ENCODE data around the gene ST3GAL3. TPM values are rescaled to one million over a fixed set of nuclear protein-coding genes. Genes with fewer than 3 reads are reported as not detected.

The ST3GAL3 gene
- total RNA-seq, 1 donor from 2014 or later = 13.6 TPM

- no peaks in the 10 kb centered on the region for H3K9me3 ChIP-seq (ENCODE audit: low read depth)
- DNase-seq (ENCODE audit: low spot score) = peak; percentile 85
- H3K27me3 ChIP-seq = no peaks in the 10 kb centered on the region
- H3K27me3 Mint-ChIP-seq (ENCODE audit: insufficient read depth, low read depth) = no peaks in the 10 kb centered on the region
- peaks cover 50% of the 10 kb centered on the region for H3F3A ChIP-seq (ENCODE audit: low read depth)
- peak overlapping the region; percentile 36 for H3K4me3 ChIP-seq
- peaks cover 46% of the 10 kb centered on the region for H4K20me1 ChIP-seq (ENCODE audit: low read depth)
- H3K4me3 Mint-ChIP-seq = no peak overlapping the region
- H3K27ac Mint-ChIP-seq = no peak overlapping the region
- H2AFZ ChIP-seq (replicated peaks) = no peak overlapping the region
- peaks cover 38% of the 10 kb centered on the region for H3K4me1 ChIP-seq
- H3K36me3 Mint-ChIP-seq = no peaks in the 10 kb centered on the region
- no peaks in the 10 kb centered on the region for H3K9me3 Mint-ChIP-seq
- TF ChIP-seq EZH2 (IDR thresholded peaks at IDR 0.05) (no peak), CTCF (IDR thresholded peaks at IDR 0.05) (no peak)
- no peak overlapping the region for H3K9ac ChIP-seq
- H3K36me3 ChIP-seq = no peaks in the 10 kb centered on the region
- H3K79me2 ChIP-seq (ENCODE audit: low read depth) = peaks cover 27% of the 10 kb centered on the region
- H3K4me1 Mint-ChIP-seq = peaks cover 16% of the 10 kb centered on the region
- peak overlapping the region; percentile 76 for H3K4me2 ChIP-seq
- H3K27ac ChIP-seq = peak overlapping the region; percentile 96
These were observed 58.9 kb downstream of the ST3GAL3 start for GRCh38 chr1:43766086-43766784.

- peak overlapping the region; percentile 36 for H3K4me3 ChIP-seq
- no peak overlapping the region for H3K9ac ChIP-seq
- H3K36me3 ChIP-seq = no peaks in the 10 kb centered on the region
- peaks cover 38% of the 10 kb centered on the region for H3K4me1 ChIP-seq
- peak overlapping the region; percentile 76 for H3K4me2 ChIP-seq
- Mint-ChIP-seq H3K9me3 (no peaks in the 10 kb centered on the region), H3K27ac (no peak overlapping the region), H3K4me1 (peaks cover 16% of the 10 kb centered on the region), H3K4me3 (no peak overlapping the region), H3K27me3 (ENCODE audit: insufficient read depth, low read depth) (no peaks in the 10 kb centered on the region), H3K36me3 (peaks cover 2% of the 10 kb centered on the region)
- H3K27ac ChIP-seq = peak overlapping the region; percentile 96
- H3K79me2 ChIP-seq (ENCODE audit: low read depth) = peaks cover 27% of the 10 kb centered on the region
- peaks cover 46% of the 10 kb centered on the region for H4K20me1 ChIP-seq (ENCODE audit: low read depth)
- no peak overlapping the region for H2AFZ ChIP-seq (replicated peaks)
- H3F3A ChIP-seq (ENCODE audit: low read depth) = peaks cover 50% of the 10 kb centered on the region
- DNase-seq (ENCODE audit: low spot score) = peak; percentile 45
- no peaks in the 10 kb centered on the region for H3K9me3 ChIP-seq (ENCODE audit: low read depth)
- no peaks in the 10 kb centered on the region for H3K27me3 ChIP-seq
- TF ChIP-seq EZH2phosphoT487 (IDR thresholded peaks at IDR 0.05) (no peak), CTCF (IDR thresholded peaks at IDR 0.05) (no peak), EZH2 (IDR thresholded peaks at IDR 0.05) (no peak)
These were observed 59.6 kb downstream of the ST3GAL3 start for GRCh38 chr1:43766818-43767525.

- Histone ChIP-seq H3K27me3 (no peaks in the 10 kb centered on the region), H3K4me2 (no peak overlapping the region), H3K9ac (no peak overlapping the region), H3K4me1 (peaks cover 38% of the 10 kb centered on the region), H3K9me3 (ENCODE audit: low read depth) (no peaks in the 10 kb centered on the region), H3K4me3 (no peak overlapping the region), H2AFZ (replicated peaks) (no peak overlapping the region), H4K20me1 (ENCODE audit: low read depth) (peaks cover 40% of the 10 kb centered on the region), H3K79me2 (ENCODE audit: low read depth) (peaks cover 27% of the 10 kb centered on the region), H3K27ac (no peak overlapping the region), H3K36me3 (no peaks in the 10 kb centered on the region), H3F3A (ENCODE audit: low read depth) (peaks cover 50% of the 10 kb centered on the region)
- Mint-ChIP-seq H3K4me3 (no peak overlapping the region), H3K4me1 (peaks cover 15% of the 10 kb centered on the region), H3K36me3 (peaks cover 5% of the 10 kb centered on the region), H3K27me3 (ENCODE audit: insufficient read depth, low read depth) (no peaks in the 10 kb centered on the region), H3K27ac (no peak overlapping the region), H3K9me3 (no peaks in the 10 kb centered on the region)
- DNase-seq (ENCODE audit: low spot score) = no peak
- TF ChIP-seq EZH2phosphoT487 (IDR thresholded peaks at IDR 0.05) (no peak), EZH2 (IDR thresholded peaks at IDR 0.05) (no peak), CTCF (IDR thresholded peaks at IDR 0.05) (no peak)
These were observed 60.8 kb downstream of the ST3GAL3 start for GRCh38 chr1:43768168-43768567.
